HG02588 (cell line): Measurements from ENCODE around the gene TRIM63.

Experiments
- ATAC-seq: cut with Tn5 transposase; IDR thresholded peaks from one replicate; pipeline ENCODE4 v1.9.1; 2021; ENCODE audit warnings: mild to moderate bottlenecking, moderate library complexity; ENCODE audit not compliant: unreplicated experiment

Gene TRIM63

DNA sequence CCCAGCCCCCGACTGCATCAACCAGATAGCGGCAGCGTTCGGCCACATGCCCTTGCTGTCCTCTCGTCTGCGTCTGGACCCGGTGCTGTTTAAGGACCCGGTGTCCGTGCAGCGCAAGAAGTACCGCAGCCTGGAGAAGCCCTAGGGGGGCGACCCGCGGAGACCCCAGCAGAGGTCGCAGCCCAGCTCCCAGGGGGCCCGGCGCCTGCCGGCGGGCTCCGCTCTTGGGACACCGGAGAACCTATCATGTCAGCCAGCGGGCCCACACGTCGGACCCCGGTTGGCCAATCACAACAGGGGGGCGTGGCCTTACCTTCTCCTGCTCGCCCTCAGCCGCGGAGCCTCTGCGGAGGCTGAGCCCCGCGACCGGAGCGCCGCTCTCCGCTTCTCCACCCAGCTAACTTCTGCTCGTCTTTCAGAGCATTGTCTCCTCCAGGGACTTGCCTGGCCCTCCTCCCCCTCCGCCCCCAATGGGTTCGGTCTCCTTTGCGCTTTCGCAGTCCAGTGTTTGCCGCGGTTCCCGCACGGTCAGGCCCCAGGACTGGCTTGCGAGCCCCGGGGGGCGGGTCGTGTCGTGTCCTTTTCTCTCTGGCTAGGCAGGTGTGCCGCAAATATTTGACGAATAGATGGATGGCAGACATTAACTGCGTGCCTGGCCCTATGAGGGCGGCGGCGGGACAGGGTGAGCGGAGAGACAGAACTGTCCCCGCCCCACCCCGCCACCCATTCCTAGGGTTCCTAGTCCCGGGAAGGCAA is 32.0 kb downstream of the TRIM63 start:
- peak; percentile 82 for ATAC-seq

DNA sequence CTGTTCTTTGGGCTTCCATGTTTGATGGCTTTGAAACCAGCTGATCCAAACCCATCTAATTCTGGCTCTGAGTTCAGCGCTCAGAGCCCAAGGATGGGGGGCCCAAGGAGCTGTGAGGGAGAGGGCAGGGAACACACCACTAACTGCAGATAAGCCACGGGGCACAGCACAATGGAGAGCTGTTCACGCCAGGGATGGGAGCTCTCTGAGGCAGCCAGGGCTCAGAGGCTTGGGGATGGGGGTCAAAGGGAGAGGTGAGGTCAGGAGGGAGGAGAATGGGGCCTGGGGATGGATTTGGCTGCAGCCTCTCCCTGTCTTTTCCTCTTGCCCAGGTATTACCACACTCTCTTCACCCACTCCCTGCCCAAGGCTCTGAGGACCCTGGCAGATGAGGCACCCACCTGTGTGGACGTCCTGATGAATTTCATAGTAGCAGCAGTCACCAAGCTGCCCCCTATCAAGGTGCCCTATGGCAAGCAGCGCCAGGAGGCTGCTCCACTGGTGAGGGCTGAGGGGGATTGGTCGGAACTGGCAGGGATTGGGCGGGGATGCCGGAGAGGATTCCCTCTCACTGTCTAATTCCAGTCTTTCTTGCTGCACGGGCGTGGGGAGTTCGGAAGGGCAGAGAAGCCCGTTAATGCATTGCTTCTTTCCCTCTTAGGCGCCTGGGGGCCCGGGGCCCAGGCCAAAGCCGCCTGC is 32.8 kb downstream of the TRIM63 start:
- no peak for ATAC-seq

DNA sequence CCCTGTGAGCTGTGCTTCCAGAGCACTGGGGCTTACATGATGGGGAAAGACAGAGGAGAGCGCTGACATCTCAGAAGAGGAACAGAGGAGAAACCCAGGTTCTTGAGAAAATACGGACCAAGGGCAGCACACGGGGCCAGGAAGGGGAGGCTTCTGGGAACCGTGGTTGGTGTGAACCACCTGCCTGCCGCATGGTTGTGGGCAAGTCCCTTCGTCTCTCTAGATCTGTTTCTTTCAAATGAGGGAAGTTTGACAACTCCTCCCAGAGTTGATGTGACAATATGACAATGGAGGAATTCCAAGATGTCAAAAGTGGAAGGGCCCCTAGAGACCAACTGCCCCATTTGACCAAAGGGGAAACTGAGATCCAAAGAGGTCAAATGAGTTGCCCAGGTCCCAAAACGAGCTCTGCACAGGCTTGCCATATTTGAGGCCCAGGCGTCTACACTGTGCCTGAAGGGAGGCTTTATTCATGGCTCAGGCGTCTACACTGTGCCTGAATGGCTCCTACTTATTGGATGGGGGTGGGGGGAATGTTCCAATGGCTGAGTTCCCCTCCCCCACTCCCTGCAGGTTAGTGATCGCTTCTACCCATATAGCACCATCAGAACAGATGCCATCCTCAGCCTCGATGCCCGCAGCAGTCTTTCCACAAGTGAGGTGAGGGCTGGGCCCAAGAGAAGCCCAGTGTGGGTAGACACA is 34.6 kb downstream of the TRIM63 start:
- ATAC-seq: no peak

DNA sequence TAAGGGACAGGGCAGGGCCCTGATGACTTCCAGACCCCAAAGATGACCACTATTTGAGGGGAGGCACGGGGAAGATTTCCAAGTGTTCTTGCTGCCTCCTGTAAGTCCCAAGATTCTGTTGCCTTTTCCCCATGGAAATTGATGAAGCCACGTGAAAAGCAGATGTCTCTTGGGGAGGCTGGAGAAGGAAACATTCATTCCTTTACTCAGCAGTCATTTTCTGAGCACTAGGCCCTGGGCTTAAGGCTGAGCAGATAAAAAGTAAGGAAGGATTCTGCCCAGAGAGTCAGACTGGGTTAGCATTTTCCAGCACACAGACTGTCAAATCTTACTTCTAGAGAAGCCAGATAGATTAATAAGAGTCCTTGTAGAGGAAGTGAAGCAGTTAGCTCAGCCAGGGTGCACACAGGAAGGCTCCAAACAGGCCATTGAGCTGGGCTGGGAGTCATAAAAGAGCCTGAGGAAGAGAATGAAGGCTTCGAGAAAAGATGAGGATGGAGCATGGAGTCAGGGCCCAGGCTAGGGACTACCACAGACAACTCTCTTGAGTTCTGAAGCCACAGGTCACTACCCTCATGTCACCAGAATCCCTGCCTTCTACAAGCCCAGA is 35.7 kb downstream of the TRIM63 start:
- ATAC-seq: no peak

- ATAC-seq: no peak
Measured at GRCh38 chr1:26031196-26031595, 36.2 kb downstream of the TRIM63 start.

GRCh38 chr1:26029864-26030481 is 37.5 kb downstream of the TRIM63 start:
- ATAC-seq: no peak

- no peak for ATAC-seq
Measured at GRCh38 chr1:26029054-26029863, 38.2 kb downstream of the TRIM63 start.

DNA sequence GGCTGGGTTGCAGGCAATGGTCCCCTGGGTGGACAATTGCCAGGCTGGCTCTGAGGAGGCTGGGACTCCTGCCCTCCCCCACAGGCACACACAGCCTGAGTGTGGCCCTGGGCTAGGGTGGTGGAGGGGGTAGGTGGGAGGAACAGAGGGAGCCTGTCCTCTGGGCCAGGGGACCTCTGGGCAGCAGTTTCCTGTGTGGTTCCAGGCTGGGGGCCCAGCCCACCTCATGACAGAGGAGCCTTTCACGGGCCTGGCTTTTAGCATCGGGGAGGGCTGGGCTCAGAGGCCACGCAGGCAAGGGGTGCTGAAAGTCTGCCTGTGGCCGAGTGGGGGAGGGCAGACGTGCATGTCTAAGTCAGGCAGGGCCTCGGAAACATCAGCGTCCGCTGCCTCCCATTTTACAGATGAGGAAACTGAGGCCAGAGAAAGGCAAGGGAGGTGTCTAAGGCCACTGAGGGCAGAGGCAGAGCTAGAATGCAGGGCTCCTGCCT is 38.9 kb downstream of the TRIM63 start:
- ATAC-seq: no peak

DNA sequence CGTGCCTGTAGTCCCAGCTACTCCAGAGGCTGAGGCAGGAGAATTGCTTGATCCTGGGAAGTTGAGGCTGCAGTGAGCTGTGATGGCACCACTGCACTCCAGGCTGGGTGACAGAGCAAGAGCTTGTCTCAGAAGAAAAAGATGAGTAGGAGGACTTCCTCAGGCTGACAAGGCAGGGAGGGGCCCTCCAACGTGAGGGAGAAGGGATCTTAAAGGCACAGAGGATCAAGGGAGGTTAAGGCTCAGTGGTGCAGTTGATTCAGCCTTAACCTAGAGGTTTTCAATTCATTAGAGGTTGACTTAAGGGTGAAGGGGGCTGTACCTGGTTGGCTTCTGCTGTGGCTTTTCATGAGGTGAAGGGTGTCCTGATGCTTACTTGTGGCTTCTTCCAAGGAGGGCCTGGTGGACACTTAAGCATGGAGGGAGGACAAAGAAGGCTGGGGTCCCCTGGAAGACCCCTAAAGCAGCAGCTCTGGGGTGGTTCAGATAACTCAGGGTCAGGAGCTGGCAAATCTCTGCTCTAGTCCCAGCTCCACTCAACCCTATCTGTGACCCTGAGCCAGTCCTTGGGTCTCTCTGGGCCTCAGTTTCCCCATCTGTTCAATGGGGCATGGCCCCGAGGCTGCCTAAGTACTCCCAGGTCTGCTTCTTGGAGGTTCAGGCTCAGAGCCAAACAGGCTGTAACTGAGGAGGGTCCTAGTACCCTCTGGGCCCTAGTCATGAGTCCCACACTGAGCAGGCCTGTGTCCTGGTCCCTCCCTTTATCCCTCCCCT is 39.5 kb downstream of the TRIM63 start:
- no peak for ATAC-seq

DNA sequence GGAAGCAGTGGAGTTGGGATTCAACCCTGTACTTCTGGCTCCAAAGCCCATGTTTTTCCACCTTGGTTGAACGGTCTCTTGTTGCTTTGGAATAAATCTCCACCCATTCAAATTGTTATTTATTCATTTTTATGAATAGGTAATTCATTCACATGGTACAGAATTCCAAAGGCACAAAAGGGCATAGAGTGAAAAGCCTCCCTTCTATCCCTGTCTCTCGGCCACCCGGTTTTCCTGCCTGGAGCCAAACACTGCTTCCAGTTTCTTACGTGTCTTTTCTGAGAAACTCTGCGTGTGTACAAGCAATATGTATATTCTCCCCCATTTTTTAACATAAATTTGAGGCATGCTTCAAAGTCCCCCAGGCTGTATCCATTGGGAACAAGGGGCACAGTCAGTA is 41.9 kb downstream of the TRIM63 start:
- no peak for ATAC-seq

DNA sequence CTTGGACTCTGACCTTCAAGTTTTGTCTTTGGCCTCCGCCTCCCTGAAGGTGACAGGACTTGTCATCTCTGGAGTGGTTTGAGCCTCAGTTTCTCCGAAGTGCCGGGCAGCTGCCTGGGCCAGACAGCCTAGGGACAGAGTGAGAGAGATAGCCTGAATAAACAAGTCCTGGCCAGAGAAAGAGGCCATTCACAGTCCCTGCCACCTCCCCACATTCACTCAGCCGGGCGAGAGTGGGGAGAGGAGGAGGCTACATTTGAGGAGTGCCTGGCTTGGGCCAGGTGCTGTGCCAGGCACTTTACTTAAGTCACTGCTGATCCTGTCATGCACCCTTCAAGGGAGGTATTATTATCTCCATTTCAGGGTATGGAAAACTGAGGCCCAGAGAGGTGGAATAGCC is 42.4 kb downstream of the TRIM63 start:
- ATAC-seq: no peak

GRCh38 chr1:26023826-26024225 is 43.6 kb downstream of the TRIM63 start:
- ATAC-seq: no peak

- no peak for ATAC-seq
Measured at GRCh38 chr1:26023009-26023408, 44.4 kb downstream of the TRIM63 start.

- no peak for ATAC-seq
Measured at GRCh38 chr1:26022404-26022779, 45.0 kb downstream of the TRIM63 start.

DNA sequence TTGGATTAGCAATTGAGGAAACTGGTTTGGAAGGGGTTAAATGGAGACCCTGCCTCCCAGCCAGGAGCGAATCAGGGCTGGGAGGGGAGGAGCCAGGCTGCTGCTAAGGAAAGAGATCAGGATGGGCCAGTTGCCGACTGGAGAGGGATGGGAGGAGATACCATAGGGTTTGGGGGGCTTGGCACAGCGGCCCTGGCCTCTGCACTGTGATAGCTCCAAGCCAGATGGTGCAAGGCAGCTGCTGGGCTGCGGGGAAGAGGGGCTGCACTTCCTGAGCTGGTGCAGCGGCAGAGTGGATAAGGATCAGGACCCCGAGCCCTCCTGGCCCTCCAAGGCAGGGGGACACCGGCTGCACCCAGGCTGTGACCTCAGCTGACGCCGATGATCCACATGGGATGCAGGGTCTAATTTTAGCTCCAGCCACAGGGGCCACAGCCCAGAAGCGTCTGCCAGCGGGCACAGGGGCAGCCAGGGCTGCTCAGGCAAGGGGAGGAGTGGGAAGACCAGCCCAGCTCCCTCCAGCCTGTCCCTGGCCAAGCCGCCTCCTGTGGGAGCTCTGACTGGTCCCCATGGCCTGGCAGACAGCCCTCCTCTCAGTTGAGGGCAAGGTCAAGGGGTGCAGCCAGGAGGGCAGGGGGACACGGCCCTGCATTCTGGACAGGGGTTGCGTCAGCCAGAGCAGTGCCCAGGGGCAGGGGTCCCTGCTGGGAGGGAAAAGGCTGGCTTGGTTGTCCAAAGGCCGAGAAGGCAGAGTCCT is 45.6 kb downstream of the TRIM63 start, which contains the start of gene EXTL1:
Gene EXTL1 (plus strand): TSS at position 129 of the 757 bp plus-strand sequence. CDS start 872 bp downstream, outside the sequence.
- no peak for ATAC-seq

GRCh38 chr1:26020941-26021646 is 46.3 kb downstream of the TRIM63 start:
- no peak for ATAC-seq

DNA sequence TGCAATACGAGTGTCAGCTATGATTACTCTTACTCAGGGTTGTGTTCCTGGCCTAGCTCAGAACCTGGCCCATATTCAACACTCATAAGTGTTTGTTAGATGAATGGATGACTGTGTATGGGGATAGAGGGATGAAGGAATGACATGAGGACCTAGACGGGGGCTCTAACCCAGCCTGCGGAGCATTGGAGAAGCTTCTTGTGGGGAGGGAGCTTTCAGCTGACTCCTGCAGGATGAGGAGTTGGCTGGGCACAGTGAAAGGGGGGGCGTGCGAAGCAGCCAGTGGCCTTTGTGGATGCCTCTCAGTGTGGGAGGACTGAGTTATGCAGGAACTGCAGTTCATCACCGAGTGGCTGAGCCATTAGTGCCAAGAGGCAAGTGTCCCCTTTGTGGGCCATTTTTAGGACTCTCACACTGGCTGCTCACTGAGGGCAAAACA is 47.1 kb downstream of the TRIM63 start:
- ATAC-seq: no peak
